ENCODE measurements around the gene CAPG. TPM values are rescaled to one million over a fixed set of nuclear protein-coding genes. Genes with fewer than 3 reads are reported as not detected.

CAPG gene
- total RNA-seq, 1 donor from 2014 or later = 125 TPM

- DNase-seq (ENCODE audit: low spot score) = no peak
Measured at GRCh38 chr2:85438201-85439024, 28.2 kb upstream of the CAPG start.

GRCh38 chr2:85437488-85438200, 27.5 kb upstream of the CAPG start:
- DNase-seq (ENCODE audit: low spot score) = peak; percentile 92

GRCh38 chr2:85436836-85437487, 26.8 kb upstream of the CAPG start:
- no peak for DNase-seq (ENCODE audit: low spot score)

- no peak for DNase-seq (ENCODE audit: low spot score)
Measured at GRCh38 chr2:85435981-85436835, 26.0 kb upstream of the CAPG start.

GRCh38 chr2:85435220-85435958, 25.2 kb upstream of the CAPG start:
- DNase-seq (ENCODE audit: low spot score) = no peak

- DNase-seq (ENCODE audit: low spot score) = no peak
Measured at GRCh38 chr2:85434696-85435095, 24.5 kb upstream of the CAPG start.

GRCh38 chr2:85433511-85434089, 23.4 kb upstream of the CAPG start:
- DNase-seq (ENCODE audit: low spot score) = peak; percentile 85

- DNase-seq (ENCODE audit: low spot score) = no peak
Measured at GRCh38 chr2:85431570-85432205, 21.5 kb upstream of the CAPG start.

- DNase-seq (ENCODE audit: low spot score) = no peak
Measured at GRCh38 chr2:85430752-85431569, 20.8 kb upstream of the CAPG start.

GRCh38 chr2:85429924-85430289, 19.7 kb upstream of the CAPG start:
- no peak for DNase-seq (ENCODE audit: low spot score)

- no peak for DNase-seq (ENCODE audit: low spot score)
Measured at GRCh38 chr2:85429213-85429923, 19.2 kb upstream of the CAPG start.

- DNase-seq (ENCODE audit: low spot score) = no peak
Measured at GRCh38 chr2:85428343-85428881, 18.2 kb upstream of the CAPG start.

- DNase-seq (ENCODE audit: low spot score) = no peak
Measured at GRCh38 chr2:85427300-85427835, 17.2 kb upstream of the CAPG start.

GRCh38 chr2:85425588-85425987, 15.4 kb upstream of the CAPG start:
- DNase-seq (ENCODE audit: low spot score) = no peak

GRCh38 chr2:85423525-85423924, 13.4 kb upstream of the CAPG start:
- DNase-seq (ENCODE audit: low spot score) = no peak

- no peak for DNase-seq (ENCODE audit: low spot score)
Measured at GRCh38 chr2:85422072-85422457, 11.9 kb upstream of the CAPG start.

- peak; percentile 84 for DNase-seq (ENCODE audit: low spot score)
Measured at GRCh38 chr2:85421260-85422071, 11.3 kb upstream of the CAPG start.
